Measurements from ENCODE around the gene TBC1D9B. TPM values are rescaled to one million over a fixed set of nuclear protein-coding genes. Genes with fewer than 3 reads are reported as not detected.
A peak's percentile ranks its signal among the peaks of the same experiment; 100 is the strongest.

Gene TBC1D9B
- total RNA-seq, 1 experiment from 2014 or later: 44.9 TPM

- Histone ChIP-seq H3K27me3 (ENCODE audit: low read length) (no peaks in the 10 kb centered on the region), H3K4me3 (ENCODE audit: low read length) (no peak overlapping the region), H3F3A (ENCODE audit: low read length, unreplicated experiment) (no peaks in the 10 kb centered on the region), H3K4me2 (ENCODE audit: low read length) (no peak overlapping the region), H3K4me1 (ENCODE audit: insufficient read depth, low read length) (peaks cover 17% of the 10 kb centered on the region), H3K27ac (ENCODE audit: low read length) (no peak overlapping the region), H3K9me2 (replicated peaks; ENCODE audit: low read length) (no peaks in the 10 kb centered on the region), H4K20me1 (ENCODE audit: low read length) (peaks cover 4% of the 10 kb centered on the region; the same call in 1 of the 2 replicates), H3K9me3 (ENCODE audit: low read length) (no peaks in the 10 kb centered on the region), H3K9ac (ENCODE audit: low read length) (no peak overlapping the region), H3K79me2 (ENCODE audit: low read length) (peaks cover 29% of the 10 kb centered on the region), H3K36me3 (ENCODE audit: low read depth, low read length) (no peaks in the 10 kb centered on the region), H2AFZ (ENCODE audit: low read length) (no peak overlapping the region)
- ChIA-PET POLR2A (ENCODE audit: unreplicated experiment) (no interaction called here), CTCF (no interaction called here)
- no peak for ATAC-seq
- TF ChIP-seq EZH2phosphoT487 (IDR thresholded peaks at IDR 0.05; ENCODE audit: borderline replicate concordance, low read length) (no peak), CTCF (conservative IDR thresholded peaks at IDR 0.05; ENCODE audit: low read depth, low read length) (peak; percentile 23; the same call in 1 of the 2 replicates)
- BruUV-seq (replicated peaks): no TSS peak
- intact Hi-C loops (cut with micrococcal nuclease): loop anchor here (5.0 kb wide), 1 partner anchor 184 kb away; no protein-coding TSS in a partner anchor
- no peak for DNase-seq
Observed at GRCh38 chr5:179908528-179908927, 831 bp upstream of the TBC1D9B start.

GRCh38 chr5:179906795-179907555 lies 722 bp downstream of the TBC1D9B start:
- peaks cover 13% of the 10 kb centered on the region for H3K4me1 ChIP-seq (ENCODE audit: insufficient read depth, low read length)
- peak overlapping the region; percentile 62 for H3K9ac ChIP-seq (ENCODE audit: low read length)
- no peaks in the 10 kb centered on the region for H3F3A ChIP-seq (ENCODE audit: low read length, unreplicated experiment)
- H2AFZ ChIP-seq (ENCODE audit: low read length): peak overlapping the region; percentile 60; the same call in 1 of the 2 replicates
- H3K27ac ChIP-seq (ENCODE audit: low read length): no peak overlapping the region
- peaks cover 29% of the 10 kb centered on the region for H3K79me2 ChIP-seq (ENCODE audit: low read length)
- no peaks in the 10 kb centered on the region for H3K9me3 ChIP-seq (ENCODE audit: low read length)
- no peaks in the 10 kb centered on the region for H3K27me3 ChIP-seq (ENCODE audit: low read length)
- H3K4me3 ChIP-seq (ENCODE audit: low read length): peak overlapping the region; percentile 87
- peaks cover 4% of the 10 kb centered on the region; the same call in 1 of the 2 replicates for H4K20me1 ChIP-seq (ENCODE audit: low read length)
- peak overlapping the region; percentile 96 for H3K4me2 ChIP-seq (ENCODE audit: low read length)
- no TSS peak for BruUV-seq (replicated peaks)
- H3K36me3 ChIP-seq (ENCODE audit: low read depth, low read length): no peaks in the 10 kb centered on the region; the same call in none of the 2 replicates
- intact Hi-C loops (cut with micrococcal nuclease): loop anchor here (2.0 to 5.0 kb wide), 2 partner anchors 162 to 185 kb away; no protein-coding TSS in a partner anchor
- DNase-seq: peak; percentile 7
- ChIA-PET POLR2A (ENCODE audit: unreplicated experiment) (interaction anchor here (0.7 kb wide), 1 partner anchor 91 kb away, joined by 4 read pairs; no protein-coding TSS in a partner anchor), CTCF (no interaction called here)
- TF ChIP-seq EZH2phosphoT487 (IDR thresholded peaks at IDR 0.05; ENCODE audit: borderline replicate concordance, low read length) (no peak), EZH2 (IDR thresholded peaks at IDR 0.05; ENCODE audit: low read length, unreplicated experiment) (no peak), CTCF (conservative IDR thresholded peaks at IDR 0.05; ENCODE audit: low read depth, low read length) (no peak)
- ATAC-seq: peak; percentile 43
- H3K9me2 ChIP-seq (replicated peaks; ENCODE audit: low read length): no peaks in the 10 kb centered on the region
